ENCODE data around the gene RAET1E.
"Not testable (repeated sequence)": the region's sequence is repeated elsewhere in the genome, so short reads cannot be mapped to it uniquely, and the experiment has no call there.

RAET1E gene

GRCh38 chr6:149888093-149888492, 9.8 kb downstream of the RAET1E start:
- DNase-seq: no peak

DNA sequence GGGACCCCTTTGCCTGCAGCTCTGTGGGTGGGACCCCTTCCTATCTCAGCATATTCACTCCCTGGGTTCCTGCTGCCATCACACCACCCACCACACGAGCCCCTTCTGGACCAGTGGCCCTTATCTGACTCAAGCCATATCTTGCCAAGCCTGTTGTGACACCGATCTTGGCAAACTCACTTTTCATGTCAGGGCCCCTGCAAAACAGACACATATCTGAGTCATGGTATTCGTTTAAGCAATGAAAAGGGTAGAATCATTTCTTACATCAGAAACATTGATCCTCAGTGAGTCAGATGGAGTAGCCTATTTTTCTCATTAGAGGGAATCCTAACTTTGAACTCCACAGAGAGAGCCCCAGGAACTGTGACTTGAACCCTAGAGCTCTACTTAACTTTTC, 10.6 kb downstream of the RAET1E start:
- DNase-seq: no peak

DNA sequence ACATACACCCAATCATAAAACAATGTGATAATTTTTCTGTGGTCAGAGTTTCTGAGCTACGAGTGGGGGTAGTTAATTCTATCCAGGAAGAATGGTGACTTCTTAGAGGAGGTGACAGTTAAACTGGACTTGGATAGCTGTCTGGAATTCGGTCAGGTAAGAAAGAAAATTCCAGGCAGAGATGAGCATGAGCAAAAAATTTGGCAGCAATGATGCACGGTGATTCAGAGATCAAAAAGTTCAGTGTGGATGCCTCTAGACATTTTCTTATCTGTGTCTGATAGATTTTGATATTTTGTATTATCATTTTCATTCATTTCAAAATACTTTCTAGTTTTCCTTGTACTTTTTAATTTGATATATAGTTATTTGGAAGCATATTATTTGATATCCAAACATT, 12.0 kb downstream of the RAET1E start:
- DNase-seq: no peak

- DNase-seq: no peak
Measured at GRCh38 chr6:149884617-149885016, 13.3 kb downstream of the RAET1E start.

GRCh38 chr6:149884215-149884614, 13.7 kb downstream of the RAET1E start:
- DNase-seq: no peak

DNA sequence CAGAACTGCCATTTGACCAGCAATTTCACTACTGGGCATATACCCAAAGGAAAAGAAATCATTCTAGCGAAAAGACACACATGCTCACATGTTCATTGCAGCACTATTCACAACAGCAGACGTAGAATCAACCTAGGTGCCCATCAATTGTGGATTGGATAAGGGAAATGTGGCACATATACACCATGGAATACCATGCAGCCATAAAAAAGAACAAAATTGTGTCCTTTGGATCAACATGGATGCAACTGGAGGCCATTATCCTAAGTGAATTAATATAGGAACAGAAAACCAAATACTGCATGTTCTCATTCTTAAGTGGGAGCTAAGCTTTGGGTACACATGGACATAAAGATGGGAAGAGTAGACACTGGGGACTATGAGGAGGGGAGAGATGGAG, 16.1 kb downstream of the RAET1E start:
- DNase-seq: no peak

- no peak for DNase-seq
Measured at GRCh38 chr6:149881066-149881766, 16.7 kb downstream of the RAET1E start.

GRCh38 chr6:149877659-149878058, 20.3 kb downstream of the RAET1E start:
- no peak for DNase-seq

- DNase-seq: no peak
Measured at GRCh38 chr6:149876241-149876933, 21.5 kb downstream of the RAET1E start.

GRCh38 chr6:149872233-149872632, 25.7 kb downstream of the RAET1E start:
- no peak for DNase-seq

GRCh38 chr6:149871182-149871581, 26.7 kb downstream of the RAET1E start:
- no peak for DNase-seq

- DNase-seq: no peak
Measured at GRCh38 chr6:149869275-149869892, 28.5 kb downstream of the RAET1E start.

- no peak for DNase-seq
Measured at GRCh38 chr6:149867876-149868640, 29.9 kb downstream of the RAET1E start.

- peak; percentile 5 to 13 for DNase-seq
Measured at GRCh38 chr6:149864578-149865535, 33.1 kb downstream of the RAET1E start.

- DNase-seq: peak; percentile 73 to 76
Measured at GRCh38 chr6:149863698-149864577, 34.0 kb downstream of the RAET1E start, which contains the start of gene LRP11. TSS of gene LRP11 (minus strand) at chr6:149864359. CDS start at chr6:149864020, 339 bp downstream.

- DNase-seq: peak; percentile 20 to 28
Measured at GRCh38 chr6:149862922-149863697, 34.8 kb downstream of the RAET1E start.

DNA sequence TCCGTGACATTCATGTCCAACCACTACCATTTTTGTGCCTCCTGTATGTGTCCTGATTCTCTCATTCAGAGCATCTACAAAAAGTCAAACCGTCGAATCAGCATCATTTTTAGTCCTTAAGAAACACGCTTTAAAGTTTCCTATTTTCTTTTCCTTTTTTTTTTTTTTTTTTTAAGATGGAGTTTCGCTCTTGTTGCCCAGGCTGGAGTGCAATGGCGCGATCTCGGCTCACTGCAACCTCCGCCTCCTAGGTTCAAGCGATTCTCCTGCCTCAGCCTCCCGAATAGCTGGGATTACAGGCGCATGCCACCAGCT, 35.5 kb downstream of the RAET1E start:
- not testable (repeated sequence) for DNase-seq

DNA sequence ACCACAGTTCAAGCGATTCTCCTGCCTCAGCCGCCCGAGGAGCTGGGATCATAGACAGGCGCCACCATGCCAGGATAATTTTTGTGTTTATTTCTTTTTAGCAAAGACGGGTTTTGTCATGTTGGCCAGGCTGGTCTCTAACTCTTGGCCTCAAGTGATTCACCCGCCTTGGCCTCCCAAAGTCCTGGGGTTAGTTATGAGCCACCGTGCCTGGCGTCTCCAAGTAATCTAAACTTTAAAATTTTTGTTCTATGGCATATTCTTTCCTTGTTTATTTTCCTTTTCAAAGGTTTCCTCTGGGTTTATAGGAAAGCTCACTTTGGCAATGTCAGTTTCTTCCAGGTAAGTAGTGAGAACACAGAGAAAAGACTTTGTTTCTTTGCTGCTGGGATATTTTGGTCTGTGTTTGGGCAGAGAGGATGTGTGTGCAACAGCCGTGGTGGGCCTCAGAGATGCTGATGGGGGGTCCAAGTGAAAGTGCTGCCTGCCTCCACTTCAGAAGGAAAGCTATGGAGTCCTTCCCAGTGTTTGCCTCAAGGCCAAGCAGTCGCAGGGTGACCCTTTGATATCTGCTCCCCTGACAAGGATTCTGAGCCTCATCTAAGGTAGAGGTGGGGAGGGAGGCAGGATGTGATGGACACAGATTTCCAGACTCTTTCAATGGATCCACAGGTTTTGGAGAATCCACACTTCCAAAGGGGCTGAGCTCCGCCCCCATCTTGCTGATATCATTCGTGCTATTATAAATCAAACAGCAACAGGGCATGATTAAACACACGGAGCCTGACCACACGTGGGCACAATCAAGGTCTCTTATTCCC, 36.1 kb downstream of the RAET1E start:
- DNase-seq: no peak

GRCh38 chr6:149860834-149861602, 36.9 kb downstream of the RAET1E start:
- no peak for DNase-seq

All from activated CD4-positive, alpha-beta T cell treated with anti-CD3 and anti-CD28 coated beads, Interleukin-2, amount 50 U/mL, for 4 hours (primary cell).